ENCODE measurements around the gene HSH2D. TPM values are rescaled to one million over a fixed set of nuclear protein-coding genes. Genes with fewer than 3 reads are reported as not detected.

HSH2D gene
- total RNA-seq, 1 experiment from 2014 or later = 0.49 TPM

DNA sequence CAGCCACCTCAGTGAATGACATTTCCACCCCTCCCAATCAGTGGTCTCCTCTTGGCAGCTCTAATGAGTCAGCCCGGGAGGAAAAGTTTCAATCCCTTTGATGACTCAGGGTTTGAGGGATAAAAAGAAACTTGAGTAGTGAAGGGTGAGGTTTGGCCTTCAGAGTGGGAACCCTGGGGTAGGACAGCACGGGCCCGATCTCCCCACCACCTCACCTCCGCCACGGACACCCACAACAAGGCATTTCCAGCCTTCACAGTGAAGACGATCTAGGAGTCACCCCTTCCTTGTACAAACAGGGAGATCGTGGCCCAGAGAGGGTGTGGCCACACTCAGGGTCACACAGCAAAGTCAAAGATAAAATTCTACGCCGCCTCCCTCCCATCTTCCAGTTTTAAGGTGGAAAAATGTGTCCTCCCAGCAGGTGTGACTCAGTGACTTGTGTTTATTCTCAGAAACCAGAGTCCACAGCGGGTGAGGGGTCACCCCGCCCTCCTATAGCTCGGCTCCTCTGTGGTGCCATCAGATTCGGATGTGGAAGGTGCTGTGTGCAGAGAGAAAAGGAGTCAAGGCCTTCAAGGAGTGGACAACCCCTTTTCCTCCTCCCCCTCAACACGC, 17.6 kb downstream of the HSH2D start:
- ChIA-PET CTCF (interaction anchor here (0.6 to 1.1 kb wide), 4 partner anchors 116 to 169 kb away, joined by 3 to 6 read pairs (median 4); no protein-coding TSS in a partner anchor), POLR2A (no interaction called here)
- Mint-ChIP-seq H3K9me3 (ENCODE audit: unreplicated experiment) (no peaks in the 10 kb centered on the region), H3K27ac (ENCODE audit: low read depth, unreplicated experiment) (peak overlapping the region; percentile 63), H3K4me1 (ENCODE audit: insufficient read depth, unreplicated experiment) (peaks cover 14% of the 10 kb centered on the region), H3K4me3 (ENCODE audit: unreplicated experiment) (no peak overlapping the region), H3K36me3 (ENCODE audit: insufficient read depth, unreplicated experiment) (no peaks in the 10 kb centered on the region), H3K27me3 (ENCODE audit: insufficient read depth, unreplicated experiment) (no peaks in the 10 kb centered on the region)
- peak; percentile 93 for DNase-seq (ENCODE audit: unreplicated experiment)
- no peak for TF ChIP-seq CTCF (IDR thresholded peaks at IDR 0.05; ENCODE audit: unreplicated experiment)
- intact Hi-C loops (cut with micrococcal nuclease) = loop anchor here (2.0 kb wide), 1 partner anchor 50 kb away; the partner anchor contains the start of gene RAB8A
- BruUV-seq (replicated peaks) = no TSS peak

DNA sequence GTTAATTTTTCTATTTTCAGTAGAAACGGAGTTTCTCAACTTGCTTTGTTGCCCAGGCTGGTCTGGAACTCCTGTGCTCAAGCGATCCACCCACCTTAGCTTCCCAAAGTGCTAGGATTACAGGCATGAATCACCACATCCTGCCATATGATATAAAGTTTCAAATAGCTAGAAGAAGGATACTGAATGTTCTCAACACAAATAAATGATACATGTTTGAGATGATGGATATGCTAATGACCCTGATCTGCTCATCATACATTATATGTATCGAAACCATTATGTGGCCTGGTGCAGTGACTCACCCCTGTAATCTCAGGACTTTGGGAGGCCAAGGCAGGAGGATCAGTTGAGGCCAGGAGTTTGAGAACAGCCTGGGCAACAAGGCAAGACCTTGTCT, 18.4 kb downstream of the HSH2D start:
- ChIA-PET POLR2A (interaction anchor here (0.6 kb wide), 1 partner anchor 57 kb away, joined by 4 read pairs; no protein-coding TSS in a partner anchor), CTCF (interaction anchor here (0.6 to 1.1 kb wide), 6 partner anchors 94 to 649 kb away, joined by 3 to 6 read pairs (median 3); no protein-coding TSS in a partner anchor)
- no peak for TF ChIP-seq CTCF (IDR thresholded peaks at IDR 0.05; ENCODE audit: unreplicated experiment)
- peak; percentile 94 for DNase-seq (ENCODE audit: unreplicated experiment)
- no peaks in the 10 kb centered on the region for H3K9me3 Mint-ChIP-seq (ENCODE audit: unreplicated experiment)
- H3K27ac Mint-ChIP-seq (ENCODE audit: low read depth, unreplicated experiment) = peak overlapping the region; percentile 63
- no peak overlapping the region for H3K4me3 Mint-ChIP-seq (ENCODE audit: unreplicated experiment)
- H3K27me3 Mint-ChIP-seq (ENCODE audit: insufficient read depth, unreplicated experiment) = no peaks in the 10 kb centered on the region
- intact Hi-C loops (cut with micrococcal nuclease) = loop anchor here (2.0 kb wide), 1 partner anchor 51 kb away; the partner anchor contains the start of gene RAB8A
- H3K4me1 Mint-ChIP-seq (ENCODE audit: insufficient read depth, unreplicated experiment) = peaks cover 14% of the 10 kb centered on the region
- no peaks in the 10 kb centered on the region for H3K36me3 Mint-ChIP-seq (ENCODE audit: insufficient read depth, unreplicated experiment)
- no TSS peak for BruUV-seq (replicated peaks)

DNA sequence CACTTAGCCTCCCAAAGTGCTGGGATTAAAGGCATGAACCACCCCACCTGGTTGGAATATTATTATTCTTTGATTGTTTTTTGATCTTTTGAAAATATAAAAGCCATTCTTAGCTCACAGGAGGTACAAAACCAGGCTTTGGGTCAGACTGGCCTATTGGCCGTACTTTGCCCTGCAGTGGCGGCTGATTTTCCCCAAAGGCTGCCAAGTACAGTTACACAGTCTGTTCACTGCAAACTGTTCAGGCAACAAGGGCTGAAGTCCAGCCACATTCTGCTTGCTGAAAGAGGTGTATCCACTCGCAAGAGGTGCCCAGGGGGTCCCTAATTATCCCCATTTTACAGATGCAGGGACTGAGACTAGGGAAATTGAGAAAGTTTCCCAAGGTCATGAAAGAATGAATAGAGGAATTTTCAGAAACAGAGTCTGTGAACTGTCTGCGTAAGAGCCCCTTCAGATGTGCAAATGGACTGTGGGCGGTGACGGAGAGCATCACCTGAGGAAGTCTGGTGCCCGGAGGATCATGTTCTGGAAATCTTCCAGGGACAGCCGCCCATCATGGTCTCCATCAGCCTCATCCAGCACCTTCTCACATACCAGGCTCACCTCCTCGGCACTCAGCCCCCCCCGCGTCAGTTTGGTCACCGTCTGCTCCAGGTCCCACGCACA, 20.9 kb downstream of the HSH2D start:
- no peaks in the 10 kb centered on the region for H3K36me3 Mint-ChIP-seq (ENCODE audit: insufficient read depth, unreplicated experiment)
- no peaks in the 10 kb centered on the region for H3K27me3 Mint-ChIP-seq (ENCODE audit: insufficient read depth, unreplicated experiment)
- DNase-seq (ENCODE audit: unreplicated experiment) = no peak
- no peak overlapping the region for H3K4me3 Mint-ChIP-seq (ENCODE audit: unreplicated experiment)
- intact Hi-C loops (cut with micrococcal nuclease) = no loop called here
- no peak overlapping the region for H3K27ac Mint-ChIP-seq (ENCODE audit: low read depth, unreplicated experiment)
- BruUV-seq (replicated peaks) = no TSS peak
- H3K9me3 Mint-ChIP-seq (ENCODE audit: unreplicated experiment) = no peaks in the 10 kb centered on the region
- CTCF ChIA-PET = interaction anchor here (0.5 to 1.2 kb wide), 3 partner anchors 14 to 122 kb away, joined by 3 to 4 read pairs (median 3); no protein-coding TSS in a partner anchor
- H3K4me1 Mint-ChIP-seq (ENCODE audit: insufficient read depth, unreplicated experiment) = peaks cover 14% of the 10 kb centered on the region
- POLR2A ChIA-PET = no interaction called here
- no peak for TF ChIP-seq CTCF (IDR thresholded peaks at IDR 0.05; ENCODE audit: unreplicated experiment)

DNA sequence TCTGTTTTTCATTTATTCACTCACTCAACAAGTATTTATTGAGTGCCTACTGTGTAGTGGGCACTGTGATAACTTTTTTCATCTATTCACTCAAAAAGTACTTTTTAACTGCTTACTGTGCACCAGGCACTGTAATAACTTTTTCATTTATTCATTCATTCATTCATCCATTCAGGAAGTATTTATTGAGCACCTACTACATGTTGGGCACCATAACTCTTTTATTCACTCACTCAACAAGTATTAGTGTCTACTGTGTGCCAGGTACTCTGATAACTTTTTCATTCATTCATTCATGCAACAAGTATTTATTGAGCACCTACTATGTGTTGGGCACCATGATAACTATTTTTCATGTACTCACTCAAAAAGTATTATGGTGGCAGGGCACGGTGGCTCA, 22.9 kb downstream of the HSH2D start:
- H3K9me3 Mint-ChIP-seq (ENCODE audit: unreplicated experiment) = no peaks in the 10 kb centered on the region
- intact Hi-C loops (cut with micrococcal nuclease) = no loop called here
- no peak overlapping the region for H3K4me3 Mint-ChIP-seq (ENCODE audit: unreplicated experiment)
- no peaks in the 10 kb centered on the region for H3K36me3 Mint-ChIP-seq (ENCODE audit: insufficient read depth, unreplicated experiment)
- H3K4me1 Mint-ChIP-seq (ENCODE audit: insufficient read depth, unreplicated experiment) = peaks cover 6% of the 10 kb centered on the region
- no peak for TF ChIP-seq CTCF (IDR thresholded peaks at IDR 0.05; ENCODE audit: unreplicated experiment)
- no peak for DNase-seq (ENCODE audit: unreplicated experiment)
- H3K27ac Mint-ChIP-seq (ENCODE audit: low read depth, unreplicated experiment) = no peak overlapping the region
- ChIA-PET POLR2A (no interaction called here), CTCF (no interaction called here)
- no TSS peak for BruUV-seq (replicated peaks)
- H3K27me3 Mint-ChIP-seq (ENCODE audit: insufficient read depth, unreplicated experiment) = no peaks in the 10 kb centered on the region

All from MCF 10A (cell line).